Thyroid gland (tissue), 4 donors: ENCODE data around the gene SYNJ2.

Experiments
- CTCF ChIP-seq, 6 experiments: fragments of 200-600 bp in 3 of 6; fragments of 450-650 bp in 3 of 6; sonication (generic) in 3 of 6; IDR thresholded peaks; one replicate each; pipeline ENCODE4 v1.5.1; 2016 to 2019; ENCODE audit warnings: antibody characterized with exemption in 6 of 6, mild to moderate bottlenecking in 2 of 6, inconsistent platforms in 1 of 6, moderate library complexity in 1 of 6
- POLR2A ChIP-seq, 2 donors: fragments of 450-650 bp; IDR thresholded peaks; one replicate each; pipeline ENCODE4 v1.6.1; 2017; ENCODE audit warnings: antibody characterized with exemption in 2 of 2, mild to moderate bottlenecking in 2 of 2, moderate library complexity in 1 of 2

- no peak for TF ChIP-seq CTCF (IDR thresholded peaks at IDR 0.05)
- no peak for TF ChIP-seq POLR2A (IDR thresholded peaks at IDR 0.05)
Observed at GRCh38 chr6:157995458-157995857, 13.8 kb downstream of the SYNJ2 start.
